ENCODE measurements around the gene MASP1.

Gene MASP1

GRCh38 chr3:187293516-187294430 lies 2.2 kb upstream of the MASP1 start:
- DNase-seq (no peak), ATAC-seq (no peak)

- DNase-seq (no peak), ATAC-seq (peak; percentile 32)
These were observed 1.3 kb upstream of the MASP1 start for GRCh38 chr3:187292631-187293515.

GRCh38 chr3:187292181-187292580 lies 644 bp upstream of the MASP1 start:
- no peak for DNase-seq
- no peak for ATAC-seq

- DNase-seq: no peak
These were observed 481 bp downstream of the MASP1 start for GRCh38 chr3:187291001-187291511.

GRCh38 chr3:187290503-187290902 lies 1.0 kb downstream of the MASP1 start:
- ATAC-seq (no peak), DNase-seq (no peak)

More at GRCh38 chr3:187291001-187291511, 481 bp downstream of the MASP1 start:
- ATAC-seq: no peak

- ATAC-seq (no peak), DNase-seq (no peak)
These were observed 2.5 kb downstream of the MASP1 start for GRCh38 chr3:187288855-187289605.

- ATAC-seq (no peak), DNase-seq (no peak)
These were observed 3.2 kb downstream of the MASP1 start for GRCh38 chr3:187288131-187288854.

GRCh38 chr3:187287256-187287655 lies 4.3 kb downstream of the MASP1 start:
- no peak for ATAC-seq

GRCh38 chr3:187286467-187287059 lies 5.0 kb downstream of the MASP1 start:
- no peak for DNase-seq

More at GRCh38 chr3:187287256-187287655, 4.3 kb downstream of the MASP1 start:
- no peak for DNase-seq

GRCh38 chr3:187281191-187281714 lies 10.3 kb downstream of the MASP1 start:
- ATAC-seq: no peak
- no peak for DNase-seq

More at GRCh38 chr3:187286467-187287059, 5.0 kb downstream of the MASP1 start:
- no peak for ATAC-seq

GRCh38 chr3:187280644-187281043 lies 10.9 kb downstream of the MASP1 start:
- ATAC-seq (no peak), DNase-seq (no peak)

GRCh38 chr3:187277129-187277462 lies 14.4 kb downstream of the MASP1 start:
- ATAC-seq (no peak), DNase-seq (no peak)

- ATAC-seq (no peak), DNase-seq (no peak)
These were observed 15.0 kb downstream of the MASP1 start for GRCh38 chr3:187276397-187277128.

- ATAC-seq (no peak), DNase-seq (no peak)
These were observed 16.6 kb downstream of the MASP1 start for GRCh38 chr3:187274977-187275338.

GRCh38 chr3:187274315-187274976 lies 17.1 kb downstream of the MASP1 start:
- DNase-seq (no peak), ATAC-seq (no peak)

- DNase-seq (no peak), ATAC-seq (no peak)
These were observed 20.0 kb downstream of the MASP1 start for GRCh38 chr3:187271582-187271981.

- ATAC-seq (no peak), DNase-seq (no peak)
These were observed 22.1 kb downstream of the MASP1 start for GRCh38 chr3:187269486-187269885.

GRCh38 chr3:187267306-187267705 lies 24.2 kb downstream of the MASP1 start:
- ATAC-seq (no peak), DNase-seq (no peak)

- ATAC-seq (no peak), DNase-seq (no peak)
These were observed 24.8 kb downstream of the MASP1 start for GRCh38 chr3:187266691-187267090.
